ENCODE data around the gene ALKAL2.

ALKAL2 gene

GRCh38 chr2:284896-285492 is 2.9 kb downstream of the ALKAL2 start:
- no peak overlapping the region for H3K4me3 ChIP-seq (ENCODE audit: low read depth in 1 of 2, low read length in 2 of 2)
- H3K36me3 ChIP-seq (ENCODE audit: control insufficient read depth in 1 of 2, insufficient read depth in 2 of 2, low read length in 2 of 2), result peaks cover 20 to 30% of the 10 kb centered on the region in 2 donors
- peaks cover 0 to 16% of the 10 kb centered on the region in 2 donors for H3K27me3 ChIP-seq (ENCODE audit: control insufficient read depth in 1 of 2, insufficient read depth in 2 of 2, low read length in 2 of 2)
- no peak overlapping the region for H3K27ac ChIP-seq (ENCODE audit: low read depth, low read length)
- H3K9me3 ChIP-seq (ENCODE audit: control insufficient read depth in 1 of 2, low read length in 2 of 2), result no peaks in the 10 kb centered on the region
- H3K4me1 ChIP-seq (ENCODE audit: control insufficient read depth in 1 of 2, insufficient read depth in 2 of 2, low read length in 2 of 2), result peaks cover 28 to 32% of the 10 kb centered on the region in 2 donors
- H3K9ac ChIP-seq (ENCODE audit: low read depth in 1 of 2, low read length in 2 of 2), result no peak overlapping the region

- Histone ChIP-seq H3K27ac (ENCODE audit: low read depth, low read length) (no peak overlapping the region), H3K4me3 (ENCODE audit: low read depth in 1 of 2, low read length in 2 of 2) (no peak overlapping the region), H3K36me3 (ENCODE audit: control insufficient read depth in 1 of 2, insufficient read depth in 2 of 2, low read length in 2 of 2) (peaks cover 26 to 37% of the 10 kb centered on the region in 2 donors), H3K9ac (ENCODE audit: low read depth in 1 of 2, low read length in 2 of 2) (no peak overlapping the region), H3K27me3 (ENCODE audit: control insufficient read depth in 1 of 2, insufficient read depth in 2 of 2, low read length in 2 of 2) (peaks cover 0 to 9% of the 10 kb centered on the region in 2 donors), H3K4me1 (ENCODE audit: control insufficient read depth in 1 of 2, insufficient read depth in 2 of 2, low read length in 2 of 2) (peaks cover 25% of the 10 kb centered on the region in 2 donors), H3K9me3 (ENCODE audit: control insufficient read depth in 1 of 2, low read length in 2 of 2) (no peaks in the 10 kb centered on the region)
Measured at GRCh38 chr2:283996-284794, 3.7 kb downstream of the ALKAL2 start.

- Histone ChIP-seq H3K9me3 (ENCODE audit: control insufficient read depth in 1 of 2, low read length in 2 of 2) (no peaks in the 10 kb centered on the region), H3K4me1 (ENCODE audit: control insufficient read depth in 1 of 2, insufficient read depth in 2 of 2, low read length in 2 of 2) (peaks cover 22 to 23% of the 10 kb centered on the region in 2 donors), H3K27me3 (ENCODE audit: control insufficient read depth in 1 of 2, insufficient read depth in 2 of 2, low read length in 2 of 2) (peaks cover 0 to 5% of the 10 kb centered on the region in 2 donors), H3K27ac (ENCODE audit: low read depth, low read length) (no peak overlapping the region), H3K9ac (ENCODE audit: low read depth in 1 of 2, low read length in 2 of 2) (no peak overlapping the region), H3K4me3 (ENCODE audit: low read depth in 1 of 2, low read length in 2 of 2) (no peak overlapping the region), H3K36me3 (ENCODE audit: control insufficient read depth in 1 of 2, insufficient read depth in 2 of 2, low read length in 2 of 2) (peaks cover 33 to 52% of the 10 kb centered on the region in 2 donors)
Measured at GRCh38 chr2:282371-283263, 5.3 kb downstream of the ALKAL2 start.

GRCh38 chr2:281381-281780 is 6.5 kb downstream of the ALKAL2 start:
- no peaks in the 10 kb centered on the region for H3K27me3 ChIP-seq (ENCODE audit: control insufficient read depth in 1 of 2, insufficient read depth in 2 of 2, low read length in 2 of 2)
- H3K36me3 ChIP-seq (ENCODE audit: control insufficient read depth in 1 of 2, insufficient read depth in 2 of 2, low read length in 2 of 2), result peaks cover 33 to 62% of the 10 kb centered on the region in 2 donors
- peaks cover 15 to 22% of the 10 kb centered on the region in 2 donors for H3K4me1 ChIP-seq (ENCODE audit: control insufficient read depth in 1 of 2, insufficient read depth in 2 of 2, low read length in 2 of 2)
- no peak overlapping the region for H3K9ac ChIP-seq (ENCODE audit: low read depth in 1 of 2, low read length in 2 of 2)
- H3K27ac ChIP-seq (ENCODE audit: low read depth, low read length), result no peak overlapping the region
- no peak overlapping the region for H3K4me3 ChIP-seq (ENCODE audit: low read depth in 1 of 2, low read length in 2 of 2)
- H3K9me3 ChIP-seq (ENCODE audit: control insufficient read depth in 1 of 2, low read length in 2 of 2), result no peaks in the 10 kb centered on the region

GRCh38 chr2:280650-281110 is 7.2 kb downstream of the ALKAL2 start:
- peaks cover 33 to 68% of the 10 kb centered on the region in 2 donors for H3K36me3 ChIP-seq (ENCODE audit: control insufficient read depth in 1 of 2, insufficient read depth in 2 of 2, low read length in 2 of 2)
- no peak overlapping the region for H3K27ac ChIP-seq (ENCODE audit: low read depth, low read length)
- no peak overlapping the region for H3K9ac ChIP-seq (ENCODE audit: low read depth in 1 of 2, low read length in 2 of 2)
- H3K4me3 ChIP-seq (ENCODE audit: low read depth in 1 of 2, low read length in 2 of 2), result no peak overlapping the region
- no peaks in the 10 kb centered on the region for H3K27me3 ChIP-seq (ENCODE audit: control insufficient read depth in 1 of 2, insufficient read depth in 2 of 2, low read length in 2 of 2)
- no peaks in the 10 kb centered on the region for H3K9me3 ChIP-seq (ENCODE audit: control insufficient read depth in 1 of 2, low read length in 2 of 2)
- H3K4me1 ChIP-seq (ENCODE audit: control insufficient read depth in 1 of 2, insufficient read depth in 2 of 2, low read length in 2 of 2), result peaks cover 11 to 20% of the 10 kb centered on the region in 2 donors

- peaks cover 9 to 20% of the 10 kb centered on the region in 2 donors for H3K4me1 ChIP-seq (ENCODE audit: control insufficient read depth in 1 of 2, insufficient read depth in 2 of 2, low read length in 2 of 2)
- no peaks in the 10 kb centered on the region for H3K9me3 ChIP-seq (ENCODE audit: control insufficient read depth in 1 of 2, low read length in 2 of 2)
- no peaks in the 10 kb centered on the region for H3K27me3 ChIP-seq (ENCODE audit: control insufficient read depth in 1 of 2, insufficient read depth in 2 of 2, low read length in 2 of 2)
- H3K27ac ChIP-seq (ENCODE audit: low read depth, low read length), result no peak overlapping the region
- H3K36me3 ChIP-seq (ENCODE audit: control insufficient read depth in 1 of 2, insufficient read depth in 2 of 2, low read length in 2 of 2), result peaks cover 33 to 71% of the 10 kb centered on the region in 2 donors
- no peak overlapping the region for H3K9ac ChIP-seq (ENCODE audit: low read depth in 1 of 2, low read length in 2 of 2)
- H3K4me3 ChIP-seq (ENCODE audit: low read depth in 1 of 2, low read length in 2 of 2), result no peak overlapping the region
Measured at GRCh38 chr2:279956-280649, 7.8 kb downstream of the ALKAL2 start.

- Histone ChIP-seq H3K36me3 (ENCODE audit: control insufficient read depth in 1 of 2, insufficient read depth in 2 of 2, low read length in 2 of 2) (peaks cover 33 to 74% of the 10 kb centered on the region in 2 donors), H3K9ac (ENCODE audit: low read depth in 1 of 2, low read length in 2 of 2) (no peak overlapping the region), H3K27me3 (ENCODE audit: control insufficient read depth in 1 of 2, insufficient read depth in 2 of 2, low read length in 2 of 2) (no peaks in the 10 kb centered on the region), H3K4me1 (ENCODE audit: control insufficient read depth in 1 of 2, insufficient read depth in 2 of 2, low read length in 2 of 2) (peaks cover 4 to 16% of the 10 kb centered on the region in 2 donors), H3K27ac (ENCODE audit: low read depth, low read length) (no peak overlapping the region), H3K4me3 (ENCODE audit: low read depth in 1 of 2, low read length in 2 of 2) (no peak overlapping the region), H3K9me3 (ENCODE audit: control insufficient read depth in 1 of 2, low read length in 2 of 2) (no peaks in the 10 kb centered on the region)
Measured at GRCh38 chr2:279366-279765, 8.5 kb downstream of the ALKAL2 start.

GRCh38 chr2:278927-279320 is 9.0 kb downstream of the ALKAL2 start:
- Histone ChIP-seq H3K9ac (ENCODE audit: low read depth in 1 of 2, low read length in 2 of 2) (no peak overlapping the region), H3K27ac (ENCODE audit: low read depth, low read length) (no peak overlapping the region), H3K4me1 (ENCODE audit: control insufficient read depth in 1 of 2, insufficient read depth in 2 of 2, low read length in 2 of 2) (peaks cover 4 to 16% of the 10 kb centered on the region in 2 donors), H3K9me3 (ENCODE audit: control insufficient read depth in 1 of 2, low read length in 2 of 2) (no peaks in the 10 kb centered on the region), H3K4me3 (ENCODE audit: low read depth in 1 of 2, low read length in 2 of 2) (no peak overlapping the region), H3K27me3 (ENCODE audit: control insufficient read depth in 1 of 2, insufficient read depth in 2 of 2, low read length in 2 of 2) (no peaks in the 10 kb centered on the region), H3K36me3 (ENCODE audit: control insufficient read depth in 1 of 2, insufficient read depth in 2 of 2, low read length in 2 of 2) (peaks cover 33 to 77% of the 10 kb centered on the region in 2 donors)

GRCh38 chr2:278312-278926 is 9.5 kb downstream of the ALKAL2 start:
- Histone ChIP-seq H3K9ac (ENCODE audit: low read depth in 1 of 2, low read length in 2 of 2) (no peak overlapping the region), H3K36me3 (ENCODE audit: control insufficient read depth in 1 of 2, insufficient read depth in 2 of 2, low read length in 2 of 2) (peaks cover 33 to 79% of the 10 kb centered on the region in 2 donors), H3K9me3 (ENCODE audit: control insufficient read depth in 1 of 2, low read length in 2 of 2) (no peaks in the 10 kb centered on the region), H3K27me3 (ENCODE audit: control insufficient read depth in 1 of 2, insufficient read depth in 2 of 2, low read length in 2 of 2) (no peaks in the 10 kb centered on the region), H3K27ac (ENCODE audit: low read depth, low read length) (no peak overlapping the region), H3K4me3 (ENCODE audit: low read depth in 1 of 2, low read length in 2 of 2) (no peak overlapping the region), H3K4me1 (ENCODE audit: control insufficient read depth in 1 of 2, insufficient read depth in 2 of 2, low read length in 2 of 2) (peaks cover 4 to 16% of the 10 kb centered on the region in 2 donors)
